ENCODE data around the gene ZNF334.

Gene ZNF334

GRCh38 chr20:46545077-46545826 lies 31.9 kb upstream of the ZNF334 start:
- Histone ChIP-seq H3K4me3 (ENCODE audit: extremely low read depth, insufficient read depth, low read length, poor library complexity, severe bottlenecking) (no peak overlapping the region), H3K4me1 (ENCODE audit: control insufficient read depth, insufficient read depth, low read length, poor library complexity, severe bottlenecking) (no peaks in the 10 kb centered on the region), H3K9me3 (ENCODE audit: control insufficient read depth, low read length) (no peaks in the 10 kb centered on the region), H3K27ac (ENCODE audit: low read depth, low read length, severe bottlenecking) (no peak overlapping the region), H3K36me3 (ENCODE audit: control insufficient read depth, insufficient read depth, low read length) (no peaks in the 10 kb centered on the region)
- WGBS, 2 experiments (ENCODE audit: insufficient coverage in 2 of 2): 90 to 94% methylated on average over 11 of the region's 14 CpGs

GRCh38 chr20:46544576-46544975 lies 31.2 kb upstream of the ZNF334 start:
- no CpG with 5 or more reads among the region's 3 CpGs for WGBS, 2 experiments (ENCODE audit: insufficient coverage in 2 of 2)
- H3K36me3 ChIP-seq (ENCODE audit: control insufficient read depth, insufficient read depth, low read length): no peaks in the 10 kb centered on the region
- no peak overlapping the region for H3K27ac ChIP-seq (ENCODE audit: low read depth, low read length, severe bottlenecking)
- no peaks in the 10 kb centered on the region for H3K9me3 ChIP-seq (ENCODE audit: control insufficient read depth, low read length)
- no peaks in the 10 kb centered on the region for H3K4me1 ChIP-seq (ENCODE audit: control insufficient read depth, insufficient read depth, low read length, poor library complexity, severe bottlenecking)
- no peak overlapping the region for H3K4me3 ChIP-seq (ENCODE audit: extremely low read depth, insufficient read depth, low read length, poor library complexity, severe bottlenecking)

- WGBS, 2 experiments (ENCODE audit: insufficient coverage in 2 of 2): 50% methylated on average over 1 of the region's 1 CpG; no CpG with 5 or more reads in 1 of the 2 experiments
- H3K36me3 ChIP-seq (ENCODE audit: control insufficient read depth, insufficient read depth, low read length): no peaks in the 10 kb centered on the region
- no peaks in the 10 kb centered on the region for H3K4me1 ChIP-seq (ENCODE audit: control insufficient read depth, insufficient read depth, low read length, poor library complexity, severe bottlenecking)
- H3K4me3 ChIP-seq (ENCODE audit: extremely low read depth, insufficient read depth, low read length, poor library complexity, severe bottlenecking): no peak overlapping the region
- H3K9me3 ChIP-seq (ENCODE audit: control insufficient read depth, low read length): no peaks in the 10 kb centered on the region
- H3K27ac ChIP-seq (ENCODE audit: low read depth, low read length, severe bottlenecking): no peak overlapping the region
Observed at GRCh38 chr20:46543959-46544358, 30.6 kb upstream of the ZNF334 start.

- Histone ChIP-seq H3K4me3 (ENCODE audit: extremely low read depth, insufficient read depth, low read length, poor library complexity, severe bottlenecking) (no peak overlapping the region), H3K27ac (ENCODE audit: low read depth, low read length, severe bottlenecking) (no peak overlapping the region), H3K9me3 (ENCODE audit: control insufficient read depth, low read length) (no peaks in the 10 kb centered on the region), H3K4me1 (ENCODE audit: control insufficient read depth, insufficient read depth, low read length, poor library complexity, severe bottlenecking) (no peaks in the 10 kb centered on the region), H3K36me3 (ENCODE audit: control insufficient read depth, insufficient read depth, low read length) (no peaks in the 10 kb centered on the region)
- WGBS, 2 experiments (ENCODE audit: insufficient coverage in 2 of 2): 85 to 100% methylated on average over 2 of the region's 4 CpGs
Observed at GRCh38 chr20:46543033-46543432, 29.7 kb upstream of the ZNF334 start.

GRCh38 chr20:46541229-46541935 lies 28.0 kb upstream of the ZNF334 start:
- WGBS, 2 experiments (ENCODE audit: insufficient coverage in 2 of 2): 91 to 92% methylated on average over 30 to 33 of the region's 36 CpGs
- Histone ChIP-seq H3K27ac (ENCODE audit: low read depth, low read length, severe bottlenecking) (no peak overlapping the region), H3K36me3 (ENCODE audit: control insufficient read depth, insufficient read depth, low read length) (no peaks in the 10 kb centered on the region), H3K4me1 (ENCODE audit: control insufficient read depth, insufficient read depth, low read length, poor library complexity, severe bottlenecking) (no peaks in the 10 kb centered on the region), H3K4me3 (ENCODE audit: extremely low read depth, insufficient read depth, low read length, poor library complexity, severe bottlenecking) (no peak overlapping the region), H3K9me3 (ENCODE audit: control insufficient read depth, low read length) (no peaks in the 10 kb centered on the region)

- Histone ChIP-seq H3K36me3 (ENCODE audit: control insufficient read depth, insufficient read depth, low read length) (no peaks in the 10 kb centered on the region), H3K4me1 (ENCODE audit: control insufficient read depth, insufficient read depth, low read length, poor library complexity, severe bottlenecking) (no peaks in the 10 kb centered on the region), H3K27ac (ENCODE audit: low read depth, low read length, severe bottlenecking) (no peak overlapping the region), H3K4me3 (ENCODE audit: extremely low read depth, insufficient read depth, low read length, poor library complexity, severe bottlenecking) (no peak overlapping the region), H3K9me3 (ENCODE audit: control insufficient read depth, low read length) (no peaks in the 10 kb centered on the region)
- 77 to 89% methylated on average over 1 to 2 of the region's 2 CpGs for WGBS, 2 experiments (ENCODE audit: insufficient coverage in 2 of 2)
Observed at GRCh38 chr20:46539113-46539512, 25.8 kb upstream of the ZNF334 start.

- no peak overlapping the region for H3K27ac ChIP-seq (ENCODE audit: low read depth, low read length, severe bottlenecking)
- H3K4me1 ChIP-seq (ENCODE audit: control insufficient read depth, insufficient read depth, low read length, poor library complexity, severe bottlenecking): no peaks in the 10 kb centered on the region
- no peak overlapping the region for H3K4me3 ChIP-seq (ENCODE audit: extremely low read depth, insufficient read depth, low read length, poor library complexity, severe bottlenecking)
- no peaks in the 10 kb centered on the region for H3K9me3 ChIP-seq (ENCODE audit: control insufficient read depth, low read length)
- no peaks in the 10 kb centered on the region for H3K36me3 ChIP-seq (ENCODE audit: control insufficient read depth, insufficient read depth, low read length)
- WGBS, 2 experiments (ENCODE audit: insufficient coverage in 2 of 2): 87 to 94% methylated on average over 2 to 3 of the region's 4 CpGs
Observed at GRCh38 chr20:46530640-46531039, 17.3 kb upstream of the ZNF334 start.

- no peak overlapping the region for H3K4me3 ChIP-seq (ENCODE audit: extremely low read depth, insufficient read depth, low read length, poor library complexity, severe bottlenecking)
- H3K4me1 ChIP-seq (ENCODE audit: control insufficient read depth, insufficient read depth, low read length, poor library complexity, severe bottlenecking): no peaks in the 10 kb centered on the region
- no peak overlapping the region for H3K27ac ChIP-seq (ENCODE audit: low read depth, low read length, severe bottlenecking)
- H3K9me3 ChIP-seq (ENCODE audit: control insufficient read depth, low read length): no peaks in the 10 kb centered on the region
- WGBS, 2 experiments (ENCODE audit: insufficient coverage in 2 of 2): 44 to 60% methylated on average over 2 of the region's 2 CpGs
- H3K36me3 ChIP-seq (ENCODE audit: control insufficient read depth, insufficient read depth, low read length): no peaks in the 10 kb centered on the region
Observed at GRCh38 chr20:46523696-46524328, 10.5 kb upstream of the ZNF334 start.

- no peaks in the 10 kb centered on the region for H3K4me1 ChIP-seq (ENCODE audit: control insufficient read depth, insufficient read depth, low read length, poor library complexity, severe bottlenecking)
- H3K4me3 ChIP-seq (ENCODE audit: extremely low read depth, insufficient read depth, low read length, poor library complexity, severe bottlenecking): no peak overlapping the region
- no peak overlapping the region for H3K27ac ChIP-seq (ENCODE audit: low read depth, low read length, severe bottlenecking)
- 70 to 81% methylated on average over 5 of the region's 5 CpGs for WGBS, 2 experiments (ENCODE audit: insufficient coverage in 2 of 2)
- H3K9me3 ChIP-seq (ENCODE audit: control insufficient read depth, low read length): no peaks in the 10 kb centered on the region
- no peaks in the 10 kb centered on the region for H3K36me3 ChIP-seq (ENCODE audit: control insufficient read depth, insufficient read depth, low read length)
Observed at GRCh38 chr20:46523108-46523507, 9.7 kb upstream of the ZNF334 start.

- no peak overlapping the region for H3K27ac ChIP-seq (ENCODE audit: low read depth, low read length, severe bottlenecking)
- no peaks in the 10 kb centered on the region for H3K4me1 ChIP-seq (ENCODE audit: control insufficient read depth, insufficient read depth, low read length, poor library complexity, severe bottlenecking)
- H3K9me3 ChIP-seq (ENCODE audit: control insufficient read depth, low read length): no peaks in the 10 kb centered on the region
- no peak overlapping the region for H3K4me3 ChIP-seq (ENCODE audit: extremely low read depth, insufficient read depth, low read length, poor library complexity, severe bottlenecking)
- no peaks in the 10 kb centered on the region for H3K36me3 ChIP-seq (ENCODE audit: control insufficient read depth, insufficient read depth, low read length)
- WGBS, 2 experiments (ENCODE audit: insufficient coverage in 2 of 2): 29 to 67% methylated on average over 2 to 4 of the region's 4 CpGs
Observed at GRCh38 chr20:46520976-46521579, 7.7 kb upstream of the ZNF334 start.

Measured in mesodermal cell (in vitro differentiated cells).